ENCODE measurements around the gene REEP3.
A peak's percentile ranks its signal among the peaks of the same experiment; 100 is the strongest.

REEP3 gene

DNA sequence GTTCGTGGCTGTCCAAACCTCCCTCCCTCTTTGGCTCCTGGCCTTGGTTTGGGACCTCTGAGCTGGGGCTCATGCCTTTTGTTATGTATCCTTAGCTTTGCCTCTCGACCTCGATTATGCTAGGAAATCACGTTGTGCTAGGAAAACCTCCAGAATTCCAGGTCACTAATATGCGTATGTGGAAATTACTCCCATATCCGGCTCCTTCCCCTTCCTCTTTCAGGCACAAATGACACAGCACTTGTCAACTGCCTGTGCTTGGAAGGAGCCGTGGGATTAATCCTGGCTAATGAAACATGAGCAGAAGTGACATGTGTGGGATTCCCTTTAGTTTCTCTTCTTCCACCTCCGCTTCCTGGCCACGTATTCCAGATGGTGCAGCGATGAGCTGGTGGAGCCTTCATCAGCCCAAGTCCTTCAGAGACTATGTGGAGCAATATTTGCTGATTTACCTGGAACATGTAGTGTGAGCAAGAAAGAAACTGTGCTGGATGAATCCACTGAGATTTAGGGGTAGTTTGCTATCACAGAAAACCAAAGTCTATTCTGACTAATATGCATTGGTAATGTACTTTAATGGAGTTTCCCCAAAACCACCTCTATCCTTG, 149.2 kb downstream of the REEP3 start:
- DNase-seq = peak; percentile 60 to 80

DNA sequence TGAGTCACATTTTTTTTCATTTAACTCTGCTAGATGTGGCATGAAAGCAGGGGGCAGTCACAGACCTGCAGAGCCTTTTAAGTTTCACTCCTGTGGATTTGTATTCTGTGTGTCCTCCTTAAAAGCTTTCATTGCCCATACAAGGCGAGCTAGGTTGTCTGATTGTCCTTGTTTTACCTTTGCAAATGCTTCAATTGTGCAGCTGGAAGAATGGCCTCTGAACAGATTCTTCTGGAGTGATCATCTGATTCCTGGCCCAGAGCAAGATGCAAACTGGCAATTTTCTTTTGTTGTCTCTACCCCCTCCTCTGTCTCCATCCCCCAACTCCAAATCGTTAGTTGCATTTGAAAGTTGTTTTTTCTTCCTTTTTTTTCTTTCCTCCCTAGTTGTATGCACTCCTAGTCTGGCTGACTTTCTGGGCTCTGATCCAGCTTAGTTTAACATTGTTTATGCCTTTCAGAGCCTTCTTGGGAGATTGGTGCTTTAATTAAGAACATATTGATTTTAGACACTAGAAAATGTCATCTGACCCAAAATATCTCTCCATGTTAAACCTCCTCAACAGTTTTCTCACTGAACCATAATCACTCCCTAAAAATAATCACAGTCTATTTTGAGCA, 150.2 kb downstream of the REEP3 start:
- no peak for DNase-seq

DNA sequence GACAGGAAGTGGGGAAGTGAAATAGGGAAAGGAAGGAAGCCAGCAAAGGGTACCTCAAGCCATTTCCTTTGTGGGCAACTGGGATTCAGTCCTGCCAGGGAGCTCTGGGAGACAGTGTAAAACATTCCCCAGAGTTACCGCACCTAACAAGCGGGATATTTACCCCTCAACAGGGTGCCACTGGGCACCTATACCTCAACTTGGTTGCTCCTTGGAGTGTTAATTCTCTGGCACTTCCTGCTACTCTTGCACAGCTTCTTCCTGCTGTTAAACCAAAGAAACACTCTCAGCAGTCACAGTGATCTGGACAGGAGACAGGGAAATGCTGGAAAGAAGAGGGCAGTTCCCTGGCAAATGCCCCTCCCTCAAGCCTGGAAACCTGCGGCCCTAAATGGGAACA, 151.3 kb downstream of the REEP3 start:
- DNase-seq = no peak

DNA sequence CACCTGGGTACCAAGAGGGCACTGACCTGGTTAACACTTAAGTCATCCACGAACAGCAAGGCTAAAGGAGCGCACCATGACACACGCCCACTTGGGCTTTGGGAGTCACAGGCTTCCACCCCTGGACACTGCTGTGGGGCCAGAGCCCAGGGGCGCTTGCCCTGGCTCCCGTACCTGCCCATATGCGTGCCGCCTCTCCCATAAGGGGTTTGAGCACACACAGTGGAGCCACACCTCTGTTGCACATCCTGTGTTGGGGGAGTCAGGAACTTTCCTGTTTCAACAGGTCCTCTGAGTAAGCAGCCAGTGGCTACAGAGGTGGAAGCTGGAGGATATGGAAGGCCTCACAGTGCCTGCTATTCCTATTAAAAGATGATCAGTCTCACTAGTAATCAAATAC, 152.0 kb downstream of the REEP3 start:
- DNase-seq = no peak

DNA sequence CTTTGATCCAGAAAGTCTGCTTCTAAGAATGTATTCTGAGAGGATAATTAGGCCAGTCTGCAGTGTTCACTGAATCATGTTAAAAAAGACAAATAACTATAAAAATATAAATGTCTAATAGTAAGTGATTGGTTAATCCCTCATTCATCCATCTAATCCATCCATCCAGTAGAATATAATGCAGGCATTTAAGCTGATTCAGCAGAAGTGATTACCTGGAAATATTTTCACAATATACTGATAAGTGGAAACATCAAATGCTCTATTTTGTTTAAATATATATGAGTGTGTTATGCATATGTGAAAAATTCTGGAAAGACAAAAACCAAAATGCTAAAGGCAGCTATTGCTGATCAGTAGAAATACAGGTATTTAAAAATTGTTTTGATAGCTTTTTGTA, 152.6 kb downstream of the REEP3 start:
- no peak for DNase-seq

All from NCI-H524 (cell line).